A549 treated with AZD2906 at 1 μM for 4 hours (cell line): Measurements from ENCODE around the gene E2F7. TPM values are rescaled to one million over a fixed set of nuclear protein-coding genes. Genes with fewer than 3 reads are reported as not detected.

Experiments used
- total RNA-seq: library from RNA; stranded (reverse); fragments of 200-300 nt; extraction: Qiagen RNA extraction; gene quantifications from 5 replicates; pipeline ENCODE4 v1.2.3, GENCODE V29; 2022

The E2F7 gene
- total RNA-seq, result 6.3 to 8.6 TPM (median 7.2 TPM) in 5 replicates

GRCh38 chr12:77065361-77066204, at the start of gene E2F7:
Gene E2F7, minus strand, starts transcription at chr12:77065569. Its CDS starts 934 bp downstream, at chr12:77064635.

Other genes starting within 250 kb of the E2F7 start
- 18.9 to 21.8 TPM (median 20.1 TPM) in 5 replicates for gene CSRP2, start 186.6 kb downstream of the E2F7 start, total RNA-seq